ENCODE data around the gene MYO1E. TPM values are rescaled to one million over a fixed set of nuclear protein-coding genes. Genes with fewer than 3 reads are reported as not detected.

The MYO1E gene
- total and polyA plus RNA-seq, 4 donors = 20.9 to 84.2 (median 52.4) TPM

DNA sequence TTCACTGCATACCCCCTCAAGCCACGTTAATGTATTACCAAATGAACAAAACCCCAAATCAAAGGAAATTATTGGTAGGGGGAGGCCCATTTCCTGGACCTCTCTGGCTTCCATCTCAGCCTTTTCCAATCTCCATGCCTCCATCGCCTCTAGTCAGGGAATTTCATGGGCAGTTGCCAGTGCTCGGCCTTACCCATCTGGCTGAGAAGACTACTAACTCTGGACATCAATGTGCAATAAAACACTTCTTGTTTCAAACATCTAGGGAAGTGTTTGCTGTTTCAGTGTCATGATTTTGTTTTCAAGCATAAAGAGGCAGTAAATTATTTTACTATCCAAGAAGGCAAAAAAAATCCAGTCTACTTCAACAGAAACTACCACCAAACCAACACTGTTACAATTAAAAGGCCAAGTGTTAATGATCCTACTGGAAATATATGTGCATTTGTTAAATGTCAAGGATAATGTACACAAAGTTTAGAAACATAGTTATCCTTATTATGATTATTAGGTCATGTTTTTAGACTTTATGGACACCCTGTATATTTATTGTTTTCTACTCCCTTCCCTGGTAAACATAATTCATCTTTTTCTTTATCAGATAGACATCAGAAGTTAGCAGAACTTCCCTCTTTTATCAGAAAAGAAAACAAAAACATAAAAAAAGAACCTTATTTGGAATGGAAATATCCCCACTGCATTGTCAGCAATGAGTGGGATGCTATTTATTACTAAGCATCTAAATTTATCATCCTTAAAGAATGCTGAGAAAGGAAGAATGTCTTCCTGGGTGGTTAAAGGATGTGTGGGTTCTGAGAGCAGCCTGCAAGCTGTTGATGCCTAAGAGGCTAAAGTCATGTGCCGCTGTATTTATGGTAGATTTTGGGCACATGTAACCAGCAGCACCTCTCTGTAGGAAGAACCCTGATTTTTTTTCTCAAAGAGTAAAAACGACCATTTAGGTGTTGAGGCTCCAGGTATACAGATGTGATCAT, 150.9 kb downstream of the MYO1E start:
- DNase-seq (no peak), ATAC-seq (ENCODE audit: insufficient read depth, low FRiP score) (no peak)
- no peak overlapping the region for H3K4me3 ChIP-seq
- TF ChIP-seq, protein P1, sequence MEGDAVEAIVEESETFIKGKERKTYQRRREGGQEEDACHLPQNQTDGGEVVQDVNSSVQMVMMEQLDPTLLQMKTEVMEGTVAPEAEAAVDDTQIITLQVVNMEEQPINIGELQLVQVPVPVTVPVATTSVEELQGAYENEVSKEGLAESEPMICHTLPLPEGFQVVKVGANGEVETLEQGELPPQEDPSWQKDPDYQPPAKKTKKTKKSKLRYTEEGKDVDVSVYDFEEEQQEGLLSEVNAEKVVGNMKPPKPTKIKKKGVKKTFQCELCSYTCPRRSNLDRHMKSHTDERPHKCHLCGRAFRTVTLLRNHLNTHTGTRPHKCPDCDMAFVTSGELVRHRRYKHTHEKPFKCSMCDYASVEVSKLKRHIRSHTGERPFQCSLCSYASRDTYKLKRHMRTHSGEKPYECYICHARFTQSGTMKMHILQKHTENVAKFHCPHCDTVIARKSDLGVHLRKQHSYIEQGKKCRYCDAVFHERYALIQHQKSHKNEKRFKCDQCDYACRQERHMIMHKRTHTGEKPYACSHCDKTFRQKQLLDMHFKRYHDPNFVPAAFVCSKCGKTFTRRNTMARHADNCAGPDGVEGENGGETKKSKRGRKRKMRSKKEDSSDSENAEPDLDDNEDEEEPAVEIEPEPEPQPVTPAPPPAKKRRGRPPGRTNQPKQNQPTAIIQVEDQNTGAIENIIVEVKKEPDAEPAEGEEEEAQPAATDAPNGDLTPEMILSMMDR (IDR thresholded peaks at IDR 0.05; ENCODE audit: control extremely low read depth, extremely low read depth) = no peak
- H3K9me3 ChIP-seq (ENCODE audit: control insufficient read depth in 4 of 4, insufficient read depth in 3 of 4, low read length in 3 of 4) = no peaks in the 10 kb centered on the region
- no peak overlapping the region for H3K9ac ChIP-seq (ENCODE audit: insufficient read depth in 1 of 2, low read length in 2 of 2)
- peaks cover 0 to 15% (median 2%) of the 10 kb centered on the region in 4 donors for H3K36me3 ChIP-seq (ENCODE audit: control insufficient read depth in 4 of 4, insufficient read depth in 4 of 4, low read length in 4 of 4)
- 83 to 89% methylated on average over 5 of the region's 5 CpGs for WGBS, 2 donors
- no peak overlapping the region for H3K27ac ChIP-seq (ENCODE audit: low read depth in 1 of 2, low read length in 1 of 2)
- peaks cover 0 to 4% (median 0%) of the 10 kb centered on the region in 5 donors for H3K4me1 ChIP-seq (ENCODE audit: control insufficient read depth in 5 of 5, insufficient read depth in 5 of 5, low read length in 5 of 5)
- no peaks in the 10 kb centered on the region for H3K27me3 ChIP-seq (ENCODE audit: control insufficient read depth in 3 of 3, insufficient read depth in 3 of 3, low read length in 2 of 3)

DNA sequence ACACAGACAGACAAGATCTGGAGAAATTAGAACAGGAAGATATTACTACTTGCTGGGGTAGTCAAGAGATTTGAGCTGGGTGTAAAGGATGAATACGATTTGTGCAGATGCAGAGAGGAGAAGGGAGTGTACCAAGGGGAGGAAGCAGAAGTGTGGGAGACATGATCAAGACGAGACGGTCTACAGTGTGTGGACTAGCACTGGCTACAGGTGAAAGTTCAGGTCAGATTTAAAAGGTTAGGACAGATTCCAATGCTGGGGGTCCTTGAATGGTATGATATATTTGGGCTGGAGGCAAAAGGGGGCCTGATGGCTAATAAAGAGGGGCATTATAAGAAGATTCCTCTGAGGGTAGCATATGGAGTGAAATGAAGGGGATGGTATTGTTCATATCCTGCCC, 154.0 kb downstream of the MYO1E start:
- Histone ChIP-seq H3K9me3 (ENCODE audit: control insufficient read depth in 4 of 4, insufficient read depth in 3 of 4, low read length in 3 of 4) (no peaks in the 10 kb centered on the region), H3K27ac (ENCODE audit: low read depth in 1 of 2, low read length in 1 of 2) (no peak overlapping the region), H3K4me1 (ENCODE audit: control insufficient read depth in 5 of 5, insufficient read depth in 5 of 5, low read length in 5 of 5) (peaks cover 0 to 5% (median 0%) of the 10 kb centered on the region in 5 donors), H3K4me3 (no peak overlapping the region), H3K27me3 (ENCODE audit: control insufficient read depth in 3 of 3, insufficient read depth in 3 of 3, low read length in 2 of 3) (no peaks in the 10 kb centered on the region), H3K36me3 (ENCODE audit: control insufficient read depth in 4 of 4, insufficient read depth in 4 of 4, low read length in 4 of 4) (peaks cover 0 to 12% (median 5%) of the 10 kb centered on the region in 4 donors), H3K9ac (ENCODE audit: insufficient read depth in 1 of 2, low read length in 2 of 2) (no peak overlapping the region)
- DNase-seq = no peak
- ATAC-seq (ENCODE audit: insufficient read depth, low FRiP score) = no peak
- TF ChIP-seq, protein P1 (IDR thresholded peaks at IDR 0.05; ENCODE audit: control extremely low read depth, extremely low read depth) = no peak
- 85 to 92% methylated on average over 3 of the region's 3 CpGs for WGBS, 2 donors

DNA sequence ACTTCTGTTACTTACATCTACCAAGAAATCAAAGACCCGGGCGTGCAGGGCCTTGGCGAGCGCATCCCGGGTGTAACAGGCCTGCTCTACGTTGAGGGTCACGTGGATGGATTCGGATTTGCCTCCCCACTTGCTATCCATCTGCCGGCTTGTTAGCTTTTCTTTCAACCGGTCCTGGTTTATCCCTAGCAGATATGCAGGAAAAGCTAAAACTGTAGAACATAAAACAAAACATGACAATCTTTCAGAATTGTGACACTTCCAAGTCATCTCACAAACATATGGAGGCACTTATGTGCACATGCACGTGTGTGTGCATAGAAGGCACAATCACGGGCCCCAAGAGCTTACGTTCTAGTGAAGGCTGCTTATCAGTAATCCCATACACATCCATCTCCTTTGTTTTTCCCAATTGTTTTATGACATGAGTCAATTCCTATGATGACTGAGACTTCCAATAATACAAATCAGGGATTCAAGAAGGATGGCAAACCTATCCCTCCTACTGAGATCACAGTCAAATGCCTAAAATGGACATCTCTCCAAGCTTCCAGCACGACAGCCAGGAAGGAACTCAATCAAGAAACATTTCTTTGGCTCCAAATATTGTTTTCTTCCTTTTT, 154.7 kb downstream of the MYO1E start:
- Histone ChIP-seq H3K4me1 (ENCODE audit: control insufficient read depth in 5 of 5, insufficient read depth in 5 of 5, low read length in 5 of 5) (peaks cover 0 to 4% (median 0%) of the 10 kb centered on the region in 5 donors), H3K4me3 (no peak overlapping the region), H3K9ac (ENCODE audit: insufficient read depth in 1 of 2, low read length in 2 of 2) (no peak overlapping the region), H3K36me3 (ENCODE audit: control insufficient read depth in 4 of 4, insufficient read depth in 4 of 4, low read length in 4 of 4) (peaks cover 0 to 12% (median 6%) of the 10 kb centered on the region in 4 donors), H3K9me3 (ENCODE audit: control insufficient read depth in 4 of 4, insufficient read depth in 3 of 4, low read length in 3 of 4) (no peaks in the 10 kb centered on the region), H3K27ac (ENCODE audit: low read depth in 1 of 2, low read length in 1 of 2) (no peak overlapping the region), H3K27me3 (ENCODE audit: control insufficient read depth in 3 of 3, insufficient read depth in 3 of 3, low read length in 2 of 3) (no peaks in the 10 kb centered on the region)
- TF ChIP-seq, protein P1 (IDR thresholded peaks at IDR 0.05; ENCODE audit: control extremely low read depth, extremely low read depth) = no peak
- 91 to 92% methylated on average over 14 of the region's 14 CpGs for WGBS, 2 donors
- ATAC-seq (ENCODE audit: insufficient read depth, low FRiP score) = no peak
- DNase-seq = no peak

Measured in lung (tissue), 12 donors.